Calu3 (cell line): ENCODE data around the gene RGS1. TPM values are rescaled to one million over a fixed set of nuclear protein-coding genes. Genes with fewer than 3 reads are reported as not detected.

ENCODE experiments used
- BruUV-seq: library from RNA; stranded (reverse); fragments of 400-500 nt; replicated peaks from 2 replicates; lab custom pipeline; 2021; lab: Mats Ljungman, UMichigan
- CTCF ChIA-PET: fragments of 300-600 bp; sonication (Branson Sonifier 250); formaldehyde crosslinking; loops from one replicate; lab custom pipeline; 2022; ENCODE audit warnings: antibody characterized with exemption; lab: Charles Lee
- DNase-seq: peaks from one replicate; pipeline ENCODE4 v3.0.0; 2022
- H3K27ac Mint-ChIP-seq: one replicate; pipeline ENCODE4 v1.8.0; 2022; ENCODE audit warnings: mixed read lengths; ENCODE audit not compliant: unreplicated experiment
- H3K27me3 Mint-ChIP-seq: one replicate; pipeline ENCODE4 v1.8.0; 2022; ENCODE audit warnings: mixed read lengths; ENCODE audit not compliant: unreplicated experiment
- H3K36me3 Mint-ChIP-seq: one replicate; pipeline ENCODE4 v1.8.0; 2022; ENCODE audit warnings: mild to moderate bottlenecking, moderate library complexity, mixed read lengths; ENCODE audit not compliant: insufficient read depth, unreplicated experiment
- H3K4me1 Mint-ChIP-seq: one replicate; pipeline ENCODE4 v1.8.0; 2022; ENCODE audit warnings: mild to moderate bottlenecking, low read depth, mixed read lengths; ENCODE audit not compliant: unreplicated experiment
- H3K4me3 Mint-ChIP-seq: one replicate; pipeline ENCODE4 v1.8.0; 2022; ENCODE audit warnings: mild to moderate bottlenecking, low read depth, moderate library complexity, mixed read lengths; ENCODE audit not compliant: unreplicated experiment
- H3K9me3 Mint-ChIP-seq: one replicate; pipeline ENCODE4 v1.8.0; 2022; ENCODE audit warnings: low read depth, mixed read lengths; ENCODE audit not compliant: unreplicated experiment
- intact Hi-C: fragments of 100-400 bp; cut with micrococcal nuclease; formaldehyde crosslinking; loops from one replicate; pipeline ENCODE4 v1.10.0; 2022; ENCODE audit not compliant: unreplicated experiment
- total RNA-seq: library from RNA; stranded (reverse); gene quantifications from 2 replicates; pipeline ENCODE4 v1.2.3, GENCODE V29; 2022
- TF ChIP-seq, protein P1 (sequence below): fragments of 200-600 bp; IDR thresholded peaks from one replicate; pipeline ENCODE4 v1.8.0; 2022; ENCODE audit warnings: antibody characterized with exemption; ENCODE audit not compliant: unreplicated experiment

The RGS1 gene
- total RNA-seq, 1 experiment from 2014 or later: not detected

DNA sequence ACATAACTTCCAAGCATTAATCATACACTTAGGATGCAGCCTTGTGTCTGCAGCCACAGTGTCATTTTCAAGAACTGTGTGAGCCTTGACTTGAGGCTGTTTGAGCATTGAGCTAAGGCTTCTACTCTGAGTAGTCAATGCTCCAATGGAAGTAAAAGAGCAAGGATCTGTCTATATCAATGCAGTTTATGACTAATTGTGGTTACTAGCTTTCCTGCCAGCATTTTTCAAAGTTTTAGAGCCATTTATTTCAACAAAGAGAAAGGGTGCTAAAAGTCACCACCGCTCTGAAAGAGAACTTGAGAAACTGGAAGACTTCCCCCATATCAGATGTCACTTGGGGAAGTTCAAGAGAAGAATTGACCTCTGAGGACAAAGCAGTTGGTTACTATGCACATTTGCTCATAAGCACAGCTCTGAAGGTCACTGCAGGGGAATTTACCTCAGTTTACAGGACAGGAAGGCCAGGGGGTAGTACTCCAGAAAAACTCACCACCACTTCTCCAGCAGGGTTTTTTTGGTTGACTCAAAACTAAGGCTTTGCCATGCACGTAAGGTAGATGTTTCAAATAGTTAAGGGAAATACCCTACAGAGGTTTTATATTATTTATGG, 24.5 kb upstream of the RGS1 start:
- Mint-ChIP-seq H3K4me3 (no peak overlapping the region), H3K27ac (no peak overlapping the region), H3K36me3 (no peaks in the 10 kb centered on the region), H3K27me3 (no peaks in the 10 kb centered on the region), H3K4me1 (peaks cover 8% of the 10 kb centered on the region), H3K9me3 (no peaks in the 10 kb centered on the region)
- intact Hi-C loops: no loop called here
- TF ChIP-seq, protein P1, sequence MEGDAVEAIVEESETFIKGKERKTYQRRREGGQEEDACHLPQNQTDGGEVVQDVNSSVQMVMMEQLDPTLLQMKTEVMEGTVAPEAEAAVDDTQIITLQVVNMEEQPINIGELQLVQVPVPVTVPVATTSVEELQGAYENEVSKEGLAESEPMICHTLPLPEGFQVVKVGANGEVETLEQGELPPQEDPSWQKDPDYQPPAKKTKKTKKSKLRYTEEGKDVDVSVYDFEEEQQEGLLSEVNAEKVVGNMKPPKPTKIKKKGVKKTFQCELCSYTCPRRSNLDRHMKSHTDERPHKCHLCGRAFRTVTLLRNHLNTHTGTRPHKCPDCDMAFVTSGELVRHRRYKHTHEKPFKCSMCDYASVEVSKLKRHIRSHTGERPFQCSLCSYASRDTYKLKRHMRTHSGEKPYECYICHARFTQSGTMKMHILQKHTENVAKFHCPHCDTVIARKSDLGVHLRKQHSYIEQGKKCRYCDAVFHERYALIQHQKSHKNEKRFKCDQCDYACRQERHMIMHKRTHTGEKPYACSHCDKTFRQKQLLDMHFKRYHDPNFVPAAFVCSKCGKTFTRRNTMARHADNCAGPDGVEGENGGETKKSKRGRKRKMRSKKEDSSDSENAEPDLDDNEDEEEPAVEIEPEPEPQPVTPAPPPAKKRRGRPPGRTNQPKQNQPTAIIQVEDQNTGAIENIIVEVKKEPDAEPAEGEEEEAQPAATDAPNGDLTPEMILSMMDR: no peak
- DNase-seq: no peak
- BruUV-seq: no TSS peak
- CTCF ChIA-PET: interaction anchor here (1.3 kb wide), 1 partner anchor 12 kb away, joined by 4 read pairs; no protein-coding TSS in a partner anchor

DNA sequence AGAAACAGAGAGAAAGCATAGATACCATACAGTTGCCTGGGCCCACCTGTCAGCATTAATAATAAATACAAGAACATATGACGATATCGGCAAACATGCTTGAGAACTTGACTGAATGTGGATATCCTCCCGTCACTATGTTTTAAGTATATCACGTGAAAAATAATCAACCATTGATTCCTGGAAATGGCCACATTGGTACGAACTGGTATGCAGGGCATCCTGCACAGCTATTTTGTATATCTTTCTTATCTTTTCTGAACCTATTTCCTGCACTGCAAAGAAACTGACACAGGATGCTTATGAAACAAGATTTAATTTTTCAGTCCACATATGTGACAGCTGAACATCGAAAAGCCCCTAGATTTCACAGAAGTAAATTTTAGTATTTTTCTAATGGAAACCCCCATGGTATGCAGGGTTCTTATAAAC, 22.8 kb upstream of the RGS1 start:
- Mint-ChIP-seq H3K4me1 (peaks cover 8% of the 10 kb centered on the region), H3K4me3 (no peak overlapping the region), H3K36me3 (no peaks in the 10 kb centered on the region), H3K27me3 (no peaks in the 10 kb centered on the region), H3K27ac (no peak overlapping the region), H3K9me3 (no peaks in the 10 kb centered on the region)
- CTCF ChIA-PET: no interaction called here
- DNase-seq: no peak
- intact Hi-C loops: no loop called here
- TF ChIP-seq, protein P1: no peak
- BruUV-seq: no TSS peak

DNA sequence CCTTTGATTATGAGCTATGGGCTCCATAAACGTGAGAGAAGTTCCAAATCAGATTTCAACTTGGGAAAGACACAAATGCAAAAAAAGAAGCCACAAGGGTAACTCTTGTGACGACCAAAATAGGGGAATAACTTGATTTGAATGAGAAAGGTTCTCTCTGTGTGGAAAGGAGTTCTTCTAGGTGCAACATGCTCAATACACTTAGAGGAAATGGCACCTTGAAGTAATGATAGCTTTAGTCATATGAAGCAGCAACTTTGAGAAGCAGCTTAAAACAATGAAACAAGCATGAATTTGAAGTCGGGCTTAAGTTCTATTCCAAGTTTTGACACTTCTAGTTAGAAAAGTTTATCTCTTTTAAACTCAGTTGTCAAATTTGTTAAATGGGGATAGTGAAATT, 21.8 kb upstream of the RGS1 start:
- Mint-ChIP-seq H3K4me3 (no peak overlapping the region), H3K9me3 (no peaks in the 10 kb centered on the region), H3K4me1 (peaks cover 8% of the 10 kb centered on the region), H3K27me3 (no peaks in the 10 kb centered on the region), H3K27ac (no peak overlapping the region), H3K36me3 (no peaks in the 10 kb centered on the region)
- TF ChIP-seq, protein P1: no peak
- BruUV-seq: no TSS peak
- CTCF ChIA-PET: no interaction called here
- no peak for DNase-seq
- intact Hi-C loops: no loop called here

- DNase-seq: no peak
- no TSS peak for BruUV-seq
- CTCF ChIA-PET: no interaction called here
- H3K4me3 Mint-ChIP-seq: no peak overlapping the region
- H3K4me1 Mint-ChIP-seq: peaks cover 16% of the 10 kb centered on the region
- no peaks in the 10 kb centered on the region for H3K36me3 Mint-ChIP-seq
- H3K27ac Mint-ChIP-seq: no peak overlapping the region
- TF ChIP-seq, protein P1: no peak
- H3K27me3 Mint-ChIP-seq: no peaks in the 10 kb centered on the region
- intact Hi-C loops: no loop called here
- H3K9me3 Mint-ChIP-seq: no peaks in the 10 kb centered on the region
Measured at GRCh38 chr1:192554904-192555303, 20.7 kb upstream of the RGS1 start.
